Activated CD4-positive, alpha-beta T cell treated with anti-CD3 and anti-CD28 coated beads for 1 hour (primary cell): Measurements from ENCODE around the gene GARRE1.
"Not testable (repeated sequence)": the region's sequence is repeated elsewhere in the genome, so short reads cannot be mapped to it uniquely, and the experiment has no call there.

ENCODE experiments used
- DNase-seq: peaks from one replicate; pipeline ENCODE4 v3.0.0-alpha.2; 2020

The GARRE1 gene

GRCh38 chr19:34254046-34254697 lies at the start of gene GARRE1:
Gene GARRE1 (plus strand): TSS chr19:34254554. CDS start chr19:34300474, 45,920 bp downstream.
- peak; percentile 77 for DNase-seq

GRCh38 chr19:34205324-34205723 lies 49.0 kb upstream of the GARRE1 start:
- DNase-seq = not testable (repeated sequence)

GRCh38 chr19:34208291-34208884 lies 46.0 kb upstream of the GARRE1 start:
- DNase-seq = no peak

GRCh38 chr19:34209726-34210125 lies 44.6 kb upstream of the GARRE1 start:
- no peak for DNase-seq

- DNase-seq = no peak
Observed at GRCh38 chr19:34213283-34213682, 41.1 kb upstream of the GARRE1 start.

- no peak for DNase-seq
Observed at GRCh38 chr19:34214040-34214439, 40.3 kb upstream of the GARRE1 start.

- DNase-seq = no peak
Observed at GRCh38 chr19:34215006-34215665, 39.2 kb upstream of the GARRE1 start.

- DNase-seq = no peak
Observed at GRCh38 chr19:34215666-34216038, 38.7 kb upstream of the GARRE1 start.

GRCh38 chr19:34216745-34217219 lies 37.6 kb upstream of the GARRE1 start:
- not testable (repeated sequence) for DNase-seq

GRCh38 chr19:34217952-34218817 lies 36.2 kb upstream of the GARRE1 start:
- DNase-seq = peak; percentile 49

GRCh38 chr19:34218818-34219164 lies 35.6 kb upstream of the GARRE1 start:
- DNase-seq = no peak

GRCh38 chr19:34220472-34221063 lies 33.8 kb upstream of the GARRE1 start:
- DNase-seq = peak; percentile 32

GRCh38 chr19:34222386-34222785 lies 32.0 kb upstream of the GARRE1 start:
- no peak for DNase-seq

- DNase-seq = no peak
Observed at GRCh38 chr19:34224996-34225658, 29.2 kb upstream of the GARRE1 start.

GRCh38 chr19:34225659-34226015 lies 28.7 kb upstream of the GARRE1 start:
- DNase-seq = no peak

- no peak for DNase-seq
Observed at GRCh38 chr19:34226036-34226435, 28.3 kb upstream of the GARRE1 start.

GRCh38 chr19:34228347-34228746 lies 26.0 kb upstream of the GARRE1 start:
- DNase-seq = no peak

- no peak for DNase-seq
Observed at GRCh38 chr19:34228762-34229161, 25.6 kb upstream of the GARRE1 start.

- no peak for DNase-seq
Observed at GRCh38 chr19:34229721-34230120, 24.6 kb upstream of the GARRE1 start.

GRCh38 chr19:34230820-34231219 lies 23.5 kb upstream of the GARRE1 start:
- no peak for DNase-seq

- no peak for DNase-seq
Observed at GRCh38 chr19:34231439-34231838, 22.9 kb upstream of the GARRE1 start.
